WERI-Rb-1 (cell line): Measurements from ENCODE around the gene ARL6IP6.

ENCODE experiments used
- DNase-seq: peaks from one replicate; pipeline ENCODE4 v3.0.0-alpha.2; 2020
- H3K27ac ChIP-seq: fragments of 250-450 bp; sonication (Bioruptor Pico); 2 replicates; pipeline ENCODE4 v1.5.1; 2020; ENCODE audit warnings: mild to moderate bottlenecking, moderate library complexity
- H3K27me3 ChIP-seq: fragments of 250-450 bp; sonication (Bioruptor Pico); 2 replicates; pipeline ENCODE4 v1.5.1; 2021; ENCODE audit warnings: mild to moderate bottlenecking, low read depth, moderate library complexity; ENCODE audit not compliant: insufficient read depth, severe bottlenecking
- H3K36me3 ChIP-seq: fragments of 250-450 bp; sonication (Bioruptor Pico); 2 replicates; pipeline ENCODE4 v1.5.1; 2020; ENCODE audit warnings: mild to moderate bottlenecking, moderate library complexity
- H3K4me3 ChIP-seq: 2 replicates; pipeline ENCODE4 v1.5.1; 2011; ENCODE audit warnings: low read depth, mild to moderate bottlenecking, control low read depth, low read length
- H3K9me3 ChIP-seq: fragments of 250-450 bp; sonication (Bioruptor Pico); 2 replicates; pipeline ENCODE4 v1.5.1; 2021; ENCODE audit warnings: mild to moderate bottlenecking, moderate library complexity; ENCODE audit not compliant: severe bottlenecking
- TF ChIP-seq, protein P1 (sequence below): IDR thresholded peaks from 2 replicates; pipeline ENCODE4 v1.5.1; 2011; ENCODE audit warnings: low read depth, mild to moderate bottlenecking, control low read depth, inconsistent platforms, low read length

Gene ARL6IP6

GRCh38 chr2:152766928-152767327 lies 48.5 kb downstream of the ARL6IP6 start:
- Histone ChIP-seq H3K4me3 (no peak overlapping the region), H3K36me3 (peaks cover 6% of the 10 kb centered on the region; the same call in 1 of the 2 replicates), H3K27ac (no peak overlapping the region), H3K9me3 (no peaks in the 10 kb centered on the region), H3K27me3 (no peaks in the 10 kb centered on the region)
- DNase-seq: no peak
- TF ChIP-seq, protein P1, sequence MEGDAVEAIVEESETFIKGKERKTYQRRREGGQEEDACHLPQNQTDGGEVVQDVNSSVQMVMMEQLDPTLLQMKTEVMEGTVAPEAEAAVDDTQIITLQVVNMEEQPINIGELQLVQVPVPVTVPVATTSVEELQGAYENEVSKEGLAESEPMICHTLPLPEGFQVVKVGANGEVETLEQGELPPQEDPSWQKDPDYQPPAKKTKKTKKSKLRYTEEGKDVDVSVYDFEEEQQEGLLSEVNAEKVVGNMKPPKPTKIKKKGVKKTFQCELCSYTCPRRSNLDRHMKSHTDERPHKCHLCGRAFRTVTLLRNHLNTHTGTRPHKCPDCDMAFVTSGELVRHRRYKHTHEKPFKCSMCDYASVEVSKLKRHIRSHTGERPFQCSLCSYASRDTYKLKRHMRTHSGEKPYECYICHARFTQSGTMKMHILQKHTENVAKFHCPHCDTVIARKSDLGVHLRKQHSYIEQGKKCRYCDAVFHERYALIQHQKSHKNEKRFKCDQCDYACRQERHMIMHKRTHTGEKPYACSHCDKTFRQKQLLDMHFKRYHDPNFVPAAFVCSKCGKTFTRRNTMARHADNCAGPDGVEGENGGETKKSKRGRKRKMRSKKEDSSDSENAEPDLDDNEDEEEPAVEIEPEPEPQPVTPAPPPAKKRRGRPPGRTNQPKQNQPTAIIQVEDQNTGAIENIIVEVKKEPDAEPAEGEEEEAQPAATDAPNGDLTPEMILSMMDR: no peak

- Histone ChIP-seq H3K4me3 (no peak overlapping the region), H3K27ac (no peak overlapping the region), H3K27me3 (no peaks in the 10 kb centered on the region), H3K9me3 (no peaks in the 10 kb centered on the region), H3K36me3 (no peaks in the 10 kb centered on the region)
- TF ChIP-seq, protein P1: no peak
- no peak for DNase-seq
Observed at GRCh38 chr2:152781175-152781574, 62.8 kb downstream of the ARL6IP6 start.

DNA sequence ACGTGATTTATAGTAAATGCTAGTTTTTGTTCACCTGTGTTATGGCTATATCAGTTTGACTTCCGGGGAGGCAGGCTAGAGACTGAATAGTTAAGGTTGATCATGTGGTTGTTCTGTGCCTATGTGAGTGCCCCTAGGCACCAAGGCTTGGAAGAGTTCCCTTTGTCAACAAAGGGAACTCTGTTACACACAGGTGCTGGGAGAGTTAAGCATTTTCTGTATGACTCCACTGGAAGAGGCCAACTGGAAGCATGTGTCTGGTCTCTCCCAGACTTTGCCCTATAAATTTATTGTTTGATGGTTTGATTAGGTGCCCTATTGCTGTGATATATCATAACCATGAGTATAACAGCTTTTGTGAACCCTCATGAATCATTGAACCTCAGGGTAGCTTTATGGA lies 63.8 kb downstream of the ARL6IP6 start:
- Histone ChIP-seq H3K27me3 (no peaks in the 10 kb centered on the region), H3K9me3 (no peaks in the 10 kb centered on the region)

GRCh38 chr2:152790883-152791282 lies 72.5 kb downstream of the ARL6IP6 start:
- TF ChIP-seq, protein P1: no peak
- H3K4me3 ChIP-seq: no peak overlapping the region
- H3K36me3 ChIP-seq: no peaks in the 10 kb centered on the region
- no peaks in the 10 kb centered on the region for H3K9me3 ChIP-seq
- no peaks in the 10 kb centered on the region for H3K27me3 ChIP-seq
- DNase-seq: no peak
- no peak overlapping the region for H3K27ac ChIP-seq

More for the DNA sequence above, 63.8 kb downstream of the ARL6IP6 start:
- DNase-seq: no peak
- Histone ChIP-seq H3K4me3 (no peak overlapping the region), H3K27ac (no peak overlapping the region), H3K36me3 (no peaks in the 10 kb centered on the region)
- TF ChIP-seq, protein P1: no peak

DNA sequence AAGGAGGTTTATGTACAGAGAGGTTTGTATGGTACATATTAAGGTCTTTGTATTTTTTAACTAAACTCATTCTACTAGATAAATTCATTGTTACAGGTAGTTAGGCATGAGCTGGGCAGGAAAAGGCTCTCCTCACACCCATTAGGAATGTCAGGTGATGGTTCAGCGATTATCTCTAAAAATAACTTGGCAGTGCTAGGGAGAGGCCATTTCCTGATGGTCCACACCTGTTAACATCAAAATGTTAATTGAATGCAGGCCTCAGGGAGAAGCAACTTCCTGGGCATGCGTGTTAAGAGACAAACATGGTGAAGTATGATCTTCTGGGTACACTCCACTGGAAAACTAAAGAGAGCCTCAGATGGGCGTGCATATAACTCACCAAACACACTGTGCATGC lies 73.6 kb downstream of the ARL6IP6 start:
- H3K9me3 ChIP-seq: no peaks in the 10 kb centered on the region
- no peaks in the 10 kb centered on the region for H3K36me3 ChIP-seq
- no peak overlapping the region for H3K4me3 ChIP-seq
- DNase-seq: no peak
- H3K27ac ChIP-seq: no peak overlapping the region
- TF ChIP-seq, protein P1: no peak
- H3K27me3 ChIP-seq: no peaks in the 10 kb centered on the region

- no peak overlapping the region for H3K4me3 ChIP-seq
- TF ChIP-seq, protein P1: no peak
- no peaks in the 10 kb centered on the region for H3K27me3 ChIP-seq
- H3K27ac ChIP-seq: no peak overlapping the region
- no peaks in the 10 kb centered on the region for H3K9me3 ChIP-seq
- DNase-seq: no peak
- no peaks in the 10 kb centered on the region for H3K36me3 ChIP-seq
Observed at GRCh38 chr2:152792974-152793373, 74.6 kb downstream of the ARL6IP6 start.
